GM19468 (cell line): ENCODE measurements around the gene METAP1D.
"Not testable (repeated sequence)": the region's sequence is repeated elsewhere in the genome, so short reads cannot be mapped to it uniquely, and the experiment has no call there.

Source experiments
- ATAC-seq: cut with Tn5 transposase; IDR thresholded peaks from one replicate; pipeline ENCODE4 v1.9.1; 2021; ENCODE audit warnings: mild to moderate bottlenecking, moderate library complexity, moderate number of reproducible peaks; ENCODE audit not compliant: unreplicated experiment; ENCODE audit errors: extremely low read depth

METAP1D gene

DNA sequence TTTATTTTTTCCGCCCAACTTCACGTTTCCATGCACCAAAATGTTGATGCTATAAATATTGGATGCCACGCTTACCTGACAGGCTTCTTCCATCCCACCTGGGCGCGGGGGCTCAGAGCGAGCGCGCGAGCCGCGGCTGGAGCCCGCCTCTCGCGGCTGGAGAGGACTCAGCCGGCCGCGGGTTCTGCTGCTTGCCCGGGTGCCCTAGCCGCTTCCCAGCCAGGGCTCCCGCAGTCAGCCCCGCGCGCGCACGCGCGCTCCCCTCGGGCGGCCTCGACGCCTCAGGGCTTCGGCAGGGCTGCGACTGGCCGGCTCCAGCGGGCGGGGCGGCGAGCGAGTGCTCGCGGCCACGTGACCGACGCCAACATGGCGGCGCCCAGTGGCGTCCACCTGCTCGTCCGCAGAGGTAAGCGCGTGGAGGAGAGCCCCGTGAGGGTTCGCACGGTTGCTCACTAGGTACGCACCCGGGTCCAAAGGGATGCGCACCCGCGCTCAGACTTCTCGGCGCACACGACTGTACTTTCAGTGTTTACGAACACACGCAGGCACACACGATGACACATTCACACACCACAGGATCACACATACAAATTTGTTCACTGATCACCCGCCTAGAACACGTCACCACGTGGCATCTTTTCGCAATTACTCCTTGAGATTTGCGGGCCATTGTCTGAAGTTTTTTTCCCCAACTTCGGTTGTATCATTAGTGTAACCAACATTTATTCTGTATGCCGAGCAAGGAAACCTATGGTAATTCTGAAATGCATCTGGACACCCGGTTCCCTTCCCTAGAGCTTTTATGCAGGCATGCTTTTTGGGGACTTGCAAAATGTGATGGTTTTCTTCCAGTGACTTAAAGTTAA is at the start of gene METAP1D:
Gene METAP1D (plus strand): TSS at position 350 of the 866 bp plus-strand sequence. CDS start 17 bp downstream, at position 367.
- ATAC-seq = peak; percentile 93

DNA sequence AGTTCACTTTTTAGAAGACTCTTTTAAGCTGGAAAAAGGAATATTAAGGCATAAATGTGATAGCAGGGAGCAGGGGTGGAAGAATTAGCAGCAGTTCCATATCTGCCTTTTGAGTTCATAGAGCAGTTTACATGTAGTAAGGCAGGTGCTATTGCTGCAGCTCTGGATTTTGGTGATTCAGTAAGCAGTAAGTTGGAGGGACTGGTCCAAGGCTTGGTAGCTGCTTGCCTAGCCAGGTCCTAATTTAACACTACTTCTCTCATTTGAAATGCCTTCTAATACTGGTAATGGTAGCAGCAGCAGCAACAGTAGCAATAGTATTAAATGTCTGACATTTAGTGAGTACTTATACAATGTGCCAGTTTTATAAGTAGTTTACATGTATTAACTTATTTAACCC is 47.5 kb upstream of the METAP1D start:
- ATAC-seq = no peak

- no peak for ATAC-seq
Measured at GRCh38 chr2:171952748-171953147, 47.0 kb upstream of the METAP1D start.

- ATAC-seq = no peak
Measured at GRCh38 chr2:171956135-171956825, 43.5 kb upstream of the METAP1D start.

GRCh38 chr2:171957061-171957460 is 42.7 kb upstream of the METAP1D start:
- ATAC-seq = no peak

DNA sequence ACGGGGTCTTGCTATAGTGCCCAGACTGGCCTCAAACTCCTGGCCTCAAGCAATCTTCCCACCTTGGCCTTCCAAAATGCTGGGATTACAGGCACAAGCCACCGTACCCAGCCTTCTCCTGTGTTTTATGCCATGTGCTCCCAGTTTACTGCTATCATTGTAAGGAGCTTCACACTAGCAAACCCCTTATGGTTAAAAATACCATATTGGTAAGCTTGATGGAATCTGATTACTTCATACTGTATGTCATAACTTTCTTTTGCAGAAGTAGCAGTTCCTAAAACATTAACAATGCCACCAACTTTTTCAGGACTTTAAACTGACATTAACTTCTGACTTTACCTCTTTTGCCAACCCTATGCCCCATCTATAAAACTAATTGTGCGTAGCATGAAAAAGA is 41.3 kb upstream of the METAP1D start:
- ATAC-seq = no peak

DNA sequence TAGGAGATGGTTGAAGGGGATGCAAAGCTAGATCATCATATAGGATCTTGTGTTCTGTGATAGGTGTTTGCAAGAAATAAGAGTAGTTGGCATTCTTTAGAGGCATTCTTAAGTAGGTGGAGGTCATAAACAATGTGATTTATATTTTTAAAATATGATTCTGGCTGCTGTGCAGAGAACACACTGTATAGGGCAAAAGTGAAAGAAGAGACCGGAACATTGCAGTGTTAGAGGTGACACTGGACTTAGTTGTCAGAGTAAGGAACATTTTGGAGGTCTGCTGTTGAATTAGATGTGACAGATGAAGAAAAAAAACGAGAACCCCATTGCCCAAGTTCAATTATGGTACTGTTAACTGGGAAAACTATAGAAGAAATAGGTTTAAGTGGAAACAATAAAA is 39.8 kb upstream of the METAP1D start:
- no peak for ATAC-seq

- ATAC-seq = no peak
Measured at GRCh38 chr2:171960570-171960969, 39.2 kb upstream of the METAP1D start.

- ATAC-seq = no peak
Measured at GRCh38 chr2:171963198-171963597, 36.6 kb upstream of the METAP1D start.

DNA sequence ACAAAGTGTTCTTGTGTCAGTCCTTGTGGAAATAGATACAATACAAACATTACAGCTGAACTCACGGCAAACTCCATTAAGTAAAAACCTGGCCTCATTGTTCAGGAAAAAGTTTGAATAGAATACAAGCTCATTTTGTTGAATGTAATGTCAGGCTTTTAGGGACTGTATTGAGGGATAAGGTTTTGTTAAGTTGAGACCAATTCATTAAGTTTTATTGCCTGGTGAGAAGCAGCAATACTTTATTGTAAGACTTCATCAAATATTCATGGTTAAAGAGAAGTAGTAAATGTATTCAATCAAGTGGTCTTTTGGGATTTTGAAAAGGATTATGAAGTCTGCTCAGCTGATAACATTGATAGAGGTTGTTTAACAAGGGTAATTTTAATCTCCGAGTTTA is 35.4 kb upstream of the METAP1D start:
- no peak for ATAC-seq

DNA sequence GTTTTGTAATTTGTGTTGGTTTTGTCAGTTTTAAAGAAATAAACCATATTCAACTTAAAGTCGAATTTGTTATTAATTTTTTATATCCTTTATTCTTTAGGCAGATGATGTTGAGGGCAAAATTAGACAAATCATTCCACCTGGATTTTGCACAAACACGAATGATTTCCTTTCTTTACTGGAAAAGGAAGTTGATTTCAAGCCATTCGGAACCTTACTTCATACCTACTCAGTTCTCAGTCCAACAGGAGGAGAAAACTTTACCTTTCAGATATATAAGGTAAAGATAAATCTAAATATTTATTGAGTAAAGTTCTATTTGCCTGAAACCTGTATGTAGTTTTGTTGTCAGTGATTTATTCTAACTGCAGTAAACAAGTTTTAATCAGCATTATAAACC is 34.5 kb upstream of the METAP1D start:
- ATAC-seq = no peak

- no peak for ATAC-seq
Measured at GRCh38 chr2:171965661-171966060, 34.1 kb upstream of the METAP1D start.

- ATAC-seq = no peak
Measured at GRCh38 chr2:171966235-171966634, 33.5 kb upstream of the METAP1D start.

- ATAC-seq = no peak
Measured at GRCh38 chr2:171966688-171967087, 33.1 kb upstream of the METAP1D start.

DNA sequence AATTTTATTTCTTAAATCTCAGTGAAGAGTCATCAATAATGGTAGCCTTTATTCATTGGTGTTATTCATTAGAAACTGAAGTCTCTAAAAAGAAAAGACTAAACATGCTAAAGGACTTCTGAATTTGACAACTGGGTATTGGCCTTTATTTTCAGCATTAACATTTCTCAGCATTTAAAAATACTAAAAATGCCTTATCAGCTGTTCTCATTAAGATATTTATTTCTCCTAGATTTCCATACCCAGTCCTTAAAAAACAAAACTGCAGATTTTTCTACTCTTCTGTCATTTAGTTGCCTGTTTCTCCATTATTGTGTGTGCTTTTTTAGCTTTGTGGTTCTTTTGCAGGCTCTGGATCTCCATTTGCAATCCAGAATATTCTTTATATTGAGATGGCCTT is 31.2 kb upstream of the METAP1D start:
- ATAC-seq = no peak

- ATAC-seq = no peak
Measured at GRCh38 chr2:171972329-171972982, 27.3 kb upstream of the METAP1D start.

- no peak for ATAC-seq
Measured at GRCh38 chr2:171979103-171979502, 20.6 kb upstream of the METAP1D start.

DNA sequence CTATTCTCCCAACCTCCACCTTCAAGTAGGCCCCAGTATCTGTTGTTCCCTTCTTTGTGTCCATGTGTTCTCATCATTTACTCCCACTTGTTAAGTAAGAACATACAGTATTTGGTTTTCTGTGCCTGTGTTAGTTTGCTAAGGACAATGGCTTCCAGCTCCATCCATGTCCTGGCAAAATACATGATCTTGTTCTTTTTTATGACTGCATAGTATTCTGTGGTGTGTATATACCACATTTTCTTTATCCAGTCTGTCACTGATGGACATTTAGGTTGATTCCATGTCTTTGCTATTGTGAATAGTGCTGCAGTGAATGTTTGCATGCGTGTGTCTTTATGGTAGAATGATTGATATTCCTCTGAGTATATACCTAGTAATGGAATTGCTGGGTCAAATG is 15.8 kb upstream of the METAP1D start:
- not testable (repeated sequence) for ATAC-seq

- no peak for ATAC-seq
Measured at GRCh38 chr2:171985076-171985475, 14.7 kb upstream of the METAP1D start.

GRCh38 chr2:171986778-171987177 is 13.0 kb upstream of the METAP1D start:
- no peak for ATAC-seq

DNA sequence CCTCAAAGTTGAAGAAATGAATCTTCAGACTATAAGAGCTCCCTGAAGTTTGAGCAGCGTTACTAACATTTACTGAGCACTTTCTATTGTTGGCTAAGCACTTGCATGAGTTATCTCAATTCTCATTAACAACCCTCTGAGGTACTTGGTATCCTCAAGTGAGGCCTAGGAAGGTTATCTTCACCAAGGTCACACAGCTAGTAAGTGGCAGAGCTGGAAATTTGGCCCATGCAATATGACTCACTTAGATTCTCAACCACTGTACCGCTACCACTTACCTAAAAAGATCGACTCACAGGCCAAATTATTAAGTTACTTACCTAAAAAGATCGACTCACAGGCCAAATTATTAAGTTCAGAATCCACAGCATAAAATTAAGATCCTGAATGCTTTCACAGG is 8.7 kb upstream of the METAP1D start:
- ATAC-seq = no peak
